Measurements from ENCODE around the gene GALNT3.

GRCh38 chr2:165839610-165840009, 45.6 kb upstream of the GALNT3 start:
- no peak for TF ChIP-seq CTCF (IDR thresholded peaks at IDR 0.05; ENCODE audit: low read length)
- TF ChIP-seq EZH2 (optimal IDR thresholded peaks at IDR 0.05; ENCODE audit: low read depth, low read length) = no peak
- TF ChIP-seq EZH2phosphoT487 (IDR thresholded peaks at IDR 0.05; ENCODE audit: low read length) = no peak
